ENCODE measurements around the gene UTP25. TPM values are rescaled to one million over a fixed set of nuclear protein-coding genes. Genes with fewer than 3 reads are reported as not detected.

UTP25 gene
- total RNA-seq, 2 experiments from 2014 or later: 8.9 to 9.5 TPM

DNA sequence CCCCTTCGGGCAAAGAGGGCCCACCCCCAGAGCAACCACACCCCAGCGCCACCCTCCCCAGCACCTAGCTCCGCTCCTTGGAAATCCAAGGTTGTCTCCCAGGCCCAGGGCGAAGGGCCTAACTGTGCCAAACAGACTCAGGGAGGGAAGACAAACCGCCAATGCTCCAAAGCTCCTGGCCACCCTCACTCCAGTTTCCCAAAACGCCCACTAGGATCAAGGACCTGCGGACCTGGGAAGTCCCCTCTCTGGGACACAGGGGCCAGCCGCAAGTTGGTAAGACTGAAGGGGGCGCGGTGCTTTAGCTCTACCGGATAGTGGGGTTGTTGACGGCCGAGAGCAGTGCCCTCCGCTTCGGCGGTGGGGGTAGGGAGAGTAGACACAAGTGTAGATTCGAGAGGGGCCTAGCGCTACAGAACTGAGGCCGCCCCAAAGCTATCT lies 22.4 kb upstream of the UTP25 start:
- TF ChIP-seq, protein P1, sequence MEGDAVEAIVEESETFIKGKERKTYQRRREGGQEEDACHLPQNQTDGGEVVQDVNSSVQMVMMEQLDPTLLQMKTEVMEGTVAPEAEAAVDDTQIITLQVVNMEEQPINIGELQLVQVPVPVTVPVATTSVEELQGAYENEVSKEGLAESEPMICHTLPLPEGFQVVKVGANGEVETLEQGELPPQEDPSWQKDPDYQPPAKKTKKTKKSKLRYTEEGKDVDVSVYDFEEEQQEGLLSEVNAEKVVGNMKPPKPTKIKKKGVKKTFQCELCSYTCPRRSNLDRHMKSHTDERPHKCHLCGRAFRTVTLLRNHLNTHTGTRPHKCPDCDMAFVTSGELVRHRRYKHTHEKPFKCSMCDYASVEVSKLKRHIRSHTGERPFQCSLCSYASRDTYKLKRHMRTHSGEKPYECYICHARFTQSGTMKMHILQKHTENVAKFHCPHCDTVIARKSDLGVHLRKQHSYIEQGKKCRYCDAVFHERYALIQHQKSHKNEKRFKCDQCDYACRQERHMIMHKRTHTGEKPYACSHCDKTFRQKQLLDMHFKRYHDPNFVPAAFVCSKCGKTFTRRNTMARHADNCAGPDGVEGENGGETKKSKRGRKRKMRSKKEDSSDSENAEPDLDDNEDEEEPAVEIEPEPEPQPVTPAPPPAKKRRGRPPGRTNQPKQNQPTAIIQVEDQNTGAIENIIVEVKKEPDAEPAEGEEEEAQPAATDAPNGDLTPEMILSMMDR (IDR thresholded peaks at IDR 0.05): no peak
- H3K27me3 Mint-ChIP-seq: peaks cover 3% of the 10 kb centered on the region
- no peak for ATAC-seq
- peak overlapping the region; percentile 77 for H3K4me3 Mint-ChIP-seq
- CTCF ChIA-PET: interaction anchor here (5.7 kb wide), 1 partner anchor 17 kb away, joined by 31 read pairs; no protein-coding TSS in a partner anchor
- no peaks in the 10 kb centered on the region for H3K36me3 Mint-ChIP-seq (ENCODE audit: low read depth)
- no peak overlapping the region for H3K27ac Mint-ChIP-seq
- no peak for DNase-seq
- peaks cover 21% of the 10 kb centered on the region for H3K4me1 Mint-ChIP-seq (ENCODE audit: low read depth)
- intact Hi-C loops (cut with micrococcal nuclease): no loop called here
- POLR2A ChIA-PET: interaction anchor here (0.6 to 1.3 kb wide), 3 partner anchors 10 to 146 kb away, joined by 3 read pairs; no protein-coding TSS in a partner anchor
- no peaks in the 10 kb centered on the region for H3K9me3 Mint-ChIP-seq

DNA sequence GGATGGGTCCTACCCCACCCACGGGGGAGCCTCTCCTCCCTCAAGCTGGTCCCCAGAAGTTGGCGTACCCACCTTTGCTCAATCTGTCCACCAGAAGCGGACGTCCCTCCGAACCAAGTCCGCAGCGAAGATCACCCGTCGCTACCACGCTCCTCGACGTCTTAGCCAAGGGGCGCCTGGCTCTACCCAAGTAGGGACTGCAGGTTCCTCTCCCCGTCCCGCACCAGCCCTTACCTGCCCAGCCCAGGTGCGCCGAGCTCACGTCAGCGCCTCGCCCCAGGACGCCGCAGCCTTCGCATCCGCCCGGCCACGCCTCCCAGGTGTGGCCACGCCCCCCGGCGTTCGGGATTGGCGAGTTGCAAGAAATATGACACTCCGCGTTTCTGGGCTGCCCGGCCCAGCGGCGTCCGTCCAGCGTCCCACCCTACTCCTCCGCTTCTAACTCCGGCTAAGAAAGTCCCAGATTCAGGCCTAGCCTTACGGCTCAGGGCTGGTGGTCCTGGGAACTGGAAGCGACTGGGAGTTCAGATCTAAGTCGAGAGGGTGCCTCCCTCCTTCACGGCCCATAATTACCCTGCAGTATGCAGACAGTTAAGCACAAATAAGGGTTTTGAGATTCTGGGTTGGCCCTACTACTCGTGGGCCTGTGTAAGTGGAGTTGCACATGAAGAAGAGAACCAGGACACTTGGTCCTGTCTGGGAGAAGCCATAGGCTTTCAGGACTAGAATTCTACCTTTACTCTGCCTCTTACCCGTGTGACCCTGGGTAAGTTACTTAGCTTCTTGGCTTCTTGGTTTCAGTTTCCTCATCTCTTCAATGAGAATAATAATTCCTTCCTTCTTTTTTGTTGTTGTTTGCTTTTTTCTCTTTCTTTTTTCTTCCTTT lies 21.7 kb upstream of the UTP25 start, which contains the start of gene IRF6:
Gene IRF6 (minus strand): TSS at position 268 of the 886 bp plus-strand sequence. CDS start 4,729 bp downstream, outside the sequence.
- CTCF ChIA-PET: interaction anchor here (0.6 to 5.7 kb wide), 3 partner anchors 16 to 31 kb away, joined by 3 to 31 read pairs (median 3); partner anchors contain the start of gene C1orf74
- POLR2A ChIA-PET: interaction anchor here (0.6 to 0.8 kb wide), 3 partner anchors 9 to 147 kb away, joined by 3 to 5 read pairs (median 3); no protein-coding TSS in a partner anchor
- H3K36me3 Mint-ChIP-seq (ENCODE audit: low read depth): no peaks in the 10 kb centered on the region

GRCh38 chr1:209807509-209807908 lies 20.3 kb upstream of the UTP25 start:
- TF ChIP-seq, protein P1 (IDR thresholded peaks at IDR 0.05): no peak
- Mint-ChIP-seq H3K9me3 (no peaks in the 10 kb centered on the region), H3K36me3 (ENCODE audit: low read depth) (no peaks in the 10 kb centered on the region), H3K4me3 (no peak overlapping the region), H3K27me3 (peaks cover 3% of the 10 kb centered on the region), H3K4me1 (ENCODE audit: low read depth) (peaks cover 21% of the 10 kb centered on the region), H3K27ac (no peak overlapping the region)
- no peak for DNase-seq
- CTCF ChIA-PET: interaction anchor here (1.3 to 5.7 kb wide), 3 partner anchors 12 to 20 kb away, joined by 3 to 31 read pairs (median 4); no protein-coding TSS in a partner anchor
- intact Hi-C loops (cut with micrococcal nuclease): no loop called here
- POLR2A ChIA-PET: interaction anchor here (0.6 kb wide), 1 partner anchor 1589 kb away, joined by 3 read pairs; no protein-coding TSS in a partner anchor
- no peak for ATAC-seq

More for the DNA sequence above, 21.7 kb upstream of the UTP25 start, which contains the start of gene IRF6:
- Mint-ChIP-seq H3K27ac (peak within 1 kb of the TSS; percentile 71), H3K4me3 (peak within 1 kb of the TSS; percentile 77), H3K9me3 (no peaks in the 10 kb centered on the region), H3K4me1 (ENCODE audit: low read depth) (peaks cover 21% of the 10 kb centered on the region), H3K27me3 (peaks cover 3% of the 10 kb centered on the region)
- intact Hi-C loops (cut with micrococcal nuclease): no loop called here
- ATAC-seq: peak; percentile 94
- TF ChIP-seq, protein P1 (IDR thresholded peaks at IDR 0.05): no peak
- DNase-seq: peak; percentile 79

GRCh38 chr1:209808059-209808581 lies 19.7 kb upstream of the UTP25 start:
- peaks cover 3% of the 10 kb centered on the region for H3K27me3 Mint-ChIP-seq
- no peaks in the 10 kb centered on the region for H3K36me3 Mint-ChIP-seq (ENCODE audit: low read depth)
- H3K27ac Mint-ChIP-seq: no peak overlapping the region
- H3K9me3 Mint-ChIP-seq: no peaks in the 10 kb centered on the region
- intact Hi-C loops (cut with micrococcal nuclease): no loop called here
- ATAC-seq (no peak), DNase-seq (no peak)
- H3K4me3 Mint-ChIP-seq: no peak overlapping the region
- CTCF ChIA-PET: interaction anchor here (0.9 to 5.7 kb wide), 4 partner anchors 12 to 21 kb away, joined by 3 to 31 read pairs (median 4); partner anchors contain the start of gene UTP25
- TF ChIP-seq, protein P1 (IDR thresholded peaks at IDR 0.05): no peak
- peaks cover 21% of the 10 kb centered on the region for H3K4me1 Mint-ChIP-seq (ENCODE audit: low read depth)
- POLR2A ChIA-PET: interaction anchor here (0.6 to 1.2 kb wide), 3 partner anchors 11 to 30 kb away, joined by 3 to 4 read pairs (median 3); no protein-coding TSS in a partner anchor

All from activated CD8-positive, alpha-beta T cell treated with anti-CD3 and anti-CD28 coated beads for 36 hours (primary cell).